H54 (cell line): ENCODE data around the gene VIPAS39.
"Not testable (repeated sequence)": the region's sequence is repeated elsewhere in the genome, so short reads cannot be mapped to it uniquely, and the experiment has no call there.

Experiments
- DNase-seq: peaks from one replicate; pipeline ENCODE4 v3.0.0; 2011; ENCODE audit warnings: low spot score, mixed read lengths; ENCODE audit not compliant: insufficient read length
- FAIRE-seq: peaks from 3 replicates; lab custom pipeline; 2011; peaks lifted over from hg19 to GRCh38; lab: Jason Lieb, UNC
- POLR2A ChIP-seq: IDR thresholded peaks from 2 replicates; pipeline ENCODE4 v1.6.1; 2011; ENCODE audit warnings: low read depth, mild to moderate bottlenecking, low read length

Gene VIPAS39

GRCh38 chr14:77457115-77457521 lies 283 bp downstream of the VIPAS39 start:
- FAIRE-seq (no peak), DNase-seq (peak; percentile 15)
- no peak; the same call in 1 of the 2 replicates for TF ChIP-seq POLR2A

GRCh38 chr14:77455966-77456640 lies 1.3 kb downstream of the VIPAS39 start:
- DNase-seq (no peak), FAIRE-seq (no peak)
- no peak for TF ChIP-seq POLR2A

- FAIRE-seq (no peak), DNase-seq (no peak)
- no peak for TF ChIP-seq POLR2A
Measured at GRCh38 chr14:77442196-77442595, 15.2 kb downstream of the VIPAS39 start.

GRCh38 chr14:77439861-77440260 lies 17.5 kb downstream of the VIPAS39 start:
- no peak for FAIRE-seq
- no peak for TF ChIP-seq POLR2A
- DNase-seq: no peak

- no peak for DNase-seq
- no peak for TF ChIP-seq POLR2A
- FAIRE-seq: no peak
Measured at GRCh38 chr14:77438596-77438995, 18.8 kb downstream of the VIPAS39 start.

- no peak for FAIRE-seq
- TF ChIP-seq POLR2A: no peak
- no peak for DNase-seq
Measured at GRCh38 chr14:77436042-77436441, 21.4 kb downstream of the VIPAS39 start.

- DNase-seq (no peak), FAIRE-seq (no peak)
- no peak for TF ChIP-seq POLR2A
Measured at GRCh38 chr14:77426396-77426795, 31.0 kb downstream of the VIPAS39 start.

GRCh38 chr14:77424862-77425261 lies 32.5 kb downstream of the VIPAS39 start:
- no peak for TF ChIP-seq POLR2A
- no peak for FAIRE-seq
- DNase-seq: no peak

GRCh38 chr14:77423423-77423822 lies 34.0 kb downstream of the VIPAS39 start, which contains the start of gene NOXRED1:
Gene NOXRED1, minus strand, starts transcription at chr14:77423523. Its CDS starts 634 bp downstream, at chr14:77422889.
- FAIRE-seq (no peak), DNase-seq (no peak)
- TF ChIP-seq POLR2A: no peak

GRCh38 chr14:77421201-77421600 lies 36.2 kb downstream of the VIPAS39 start:
- TF ChIP-seq POLR2A: no peak
- FAIRE-seq: no peak
- DNase-seq: no peak

- DNase-seq (no peak), FAIRE-seq (no peak)
- no peak for TF ChIP-seq POLR2A
Measured at GRCh38 chr14:77416836-77417235, 40.6 kb downstream of the VIPAS39 start.

GRCh38 chr14:77416098-77416497 lies 41.3 kb downstream of the VIPAS39 start:
- not testable (repeated sequence) for DNase-seq, FAIRE-seq

GRCh38 chr14:77415403-77416030 lies 41.9 kb downstream of the VIPAS39 start:
- not testable (repeated sequence) for FAIRE-seq, DNase-seq

GRCh38 chr14:77409131-77409533 lies 48.3 kb downstream of the VIPAS39 start:
- FAIRE-seq (no peak), DNase-seq (no peak)
- TF ChIP-seq POLR2A: no peak

GRCh38 chr14:77407158-77407557 lies 50.2 kb downstream of the VIPAS39 start:
- no peak for TF ChIP-seq POLR2A
- DNase-seq (no peak), FAIRE-seq (no peak)
